NCI-H2171 (cell line): Measurements from ENCODE around the gene MSI2.

ENCODE experiments used
- DNase-seq: peaks from one replicate; lab custom pipeline; 2025; lab: John Stamatoyannopoulos, UW

MSI2 gene

GRCh38 chr17:57541049-57541448, 284.7 kb downstream of the MSI2 start:
- DNase-seq = no peak

GRCh38 chr17:57541472-57542394, 285.4 kb downstream of the MSI2 start:
- no peak for DNase-seq

DNA sequence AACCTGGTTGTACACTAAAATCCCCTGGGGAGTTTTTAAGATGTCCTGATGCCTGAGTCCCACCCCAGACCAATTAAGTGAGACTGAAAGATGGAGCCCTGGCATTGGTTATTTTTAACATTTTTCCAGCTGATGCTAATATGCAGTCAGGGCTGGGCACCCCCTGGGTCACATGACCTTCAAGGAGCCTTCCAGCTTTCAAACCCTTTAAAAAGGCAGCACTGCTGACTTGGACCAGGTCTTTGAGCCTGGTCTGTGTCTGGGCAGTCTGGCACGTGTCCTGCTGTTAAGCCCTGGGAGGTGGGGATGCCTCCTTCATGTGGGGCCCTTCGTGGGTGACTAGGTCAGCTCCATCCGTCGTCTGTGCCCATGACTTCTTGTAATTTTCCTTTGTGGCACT, 286.2 kb downstream of the MSI2 start:
- no peak for DNase-seq

GRCh38 chr17:57543230-57543629, 286.9 kb downstream of the MSI2 start:
- no peak for DNase-seq

DNA sequence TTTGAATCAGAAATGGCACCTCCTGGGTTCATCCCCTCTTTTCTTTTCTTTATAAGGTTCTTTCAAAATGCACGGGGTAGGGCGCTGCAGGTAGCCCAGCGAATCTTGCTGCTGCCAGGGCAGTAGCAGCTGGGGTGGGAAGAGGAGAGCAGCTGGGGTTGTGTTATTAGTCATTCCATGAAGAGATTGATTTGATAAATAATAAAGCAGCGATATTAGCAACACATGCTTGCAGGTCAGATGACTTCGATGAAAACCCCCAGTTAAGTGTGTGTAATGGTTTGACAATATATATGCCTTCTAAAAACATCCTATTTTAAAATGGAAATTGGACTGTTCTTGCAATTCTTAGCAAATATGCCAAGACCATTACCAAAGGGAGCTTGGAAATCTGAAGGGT, 288.1 kb downstream of the MSI2 start:
- peak; percentile 90 for DNase-seq

DNA sequence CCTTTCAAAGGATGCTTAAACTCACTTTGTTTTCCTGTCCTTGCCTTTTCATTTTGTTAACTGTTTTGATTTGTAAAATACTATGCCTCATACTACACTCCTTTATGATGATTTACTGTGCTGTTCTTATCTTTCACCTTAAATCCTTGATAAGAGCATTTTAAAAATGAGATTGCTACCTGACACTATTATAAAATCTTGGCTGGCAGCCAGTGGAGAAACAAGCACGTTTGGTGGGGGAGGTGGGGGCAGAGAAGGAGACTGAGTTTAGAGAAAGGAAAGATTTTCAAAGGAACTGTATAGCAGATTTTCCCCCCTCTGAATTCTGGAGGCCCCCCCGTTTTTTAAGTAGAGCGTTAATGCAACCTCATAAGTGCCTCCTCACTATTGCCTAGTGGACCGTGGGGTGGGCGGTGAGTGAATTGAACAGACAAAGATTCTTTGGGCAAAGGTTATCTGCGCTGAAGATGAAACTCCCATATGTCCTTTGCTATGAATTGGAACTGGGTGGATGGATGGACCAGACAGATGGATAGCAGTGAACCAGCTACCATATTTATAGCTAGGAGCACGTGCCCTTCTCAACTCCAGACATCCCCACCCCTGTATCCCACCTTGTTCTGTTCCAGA, 288.6 kb downstream of the MSI2 start:
- DNase-seq = peak; percentile 86

- no peak for DNase-seq
Observed at GRCh38 chr17:57545731-57546342, 289.5 kb downstream of the MSI2 start.

GRCh38 chr17:57548421-57549410, 292.4 kb downstream of the MSI2 start:
- DNase-seq = peak; percentile 49

DNA sequence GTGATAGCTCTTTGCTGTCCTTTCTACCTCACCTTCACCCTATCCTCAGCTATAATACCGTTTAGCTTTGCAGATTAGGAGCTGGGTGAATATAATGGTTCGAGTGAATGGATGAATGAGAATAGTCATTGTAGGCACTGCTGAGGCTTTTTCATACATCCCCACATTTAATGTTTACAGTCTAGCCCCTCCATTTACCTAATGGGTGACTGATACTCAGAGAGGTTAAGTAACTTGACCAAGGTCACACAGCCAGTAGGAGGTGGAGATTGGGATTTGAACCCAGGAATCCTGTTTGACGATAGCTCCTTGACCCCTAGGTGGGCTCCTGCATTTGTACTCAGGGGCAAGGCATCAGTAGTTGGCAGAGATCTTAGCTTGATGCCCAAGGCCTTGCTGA, 293.1 kb downstream of the MSI2 start:
- no peak for DNase-seq

GRCh38 chr17:57550016-57550415, 293.7 kb downstream of the MSI2 start:
- DNase-seq = no peak

DNA sequence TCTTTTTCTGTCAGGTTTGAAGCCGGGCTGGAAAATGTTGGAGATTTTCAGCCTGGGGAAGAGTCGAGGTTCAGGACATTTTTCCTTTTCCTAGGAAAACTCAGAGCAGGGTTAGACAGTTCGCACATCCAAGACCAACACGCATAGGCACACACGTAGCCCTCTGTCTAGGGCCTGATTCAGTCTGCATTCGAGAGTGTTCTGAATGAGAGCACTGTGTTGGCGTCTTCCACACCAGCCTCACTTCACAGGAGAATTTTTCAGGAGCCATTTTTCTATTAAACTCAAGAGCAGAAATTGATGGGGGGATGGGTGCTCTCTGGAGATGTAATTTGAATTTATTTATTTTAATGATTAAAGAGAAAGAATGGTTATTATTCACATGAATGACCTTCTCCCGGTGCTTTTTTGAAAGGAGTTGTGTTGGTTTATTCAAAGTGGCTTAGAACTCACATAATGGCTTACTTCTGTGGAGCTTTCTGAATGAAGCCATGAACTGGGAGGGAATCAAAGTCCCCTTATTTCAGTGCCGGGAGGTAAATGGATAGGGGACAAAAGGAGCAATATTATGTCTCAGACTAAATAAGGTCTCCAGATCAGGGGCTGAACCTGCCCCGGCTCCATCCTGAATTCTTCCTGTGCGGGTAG, 294.5 kb downstream of the MSI2 start:
- no peak for DNase-seq

GRCh38 chr17:57551321-57552079, 295.2 kb downstream of the MSI2 start:
- peak; percentile 87 for DNase-seq

- DNase-seq = no peak
Observed at GRCh38 chr17:57552114-57552624, 295.8 kb downstream of the MSI2 start.

DNA sequence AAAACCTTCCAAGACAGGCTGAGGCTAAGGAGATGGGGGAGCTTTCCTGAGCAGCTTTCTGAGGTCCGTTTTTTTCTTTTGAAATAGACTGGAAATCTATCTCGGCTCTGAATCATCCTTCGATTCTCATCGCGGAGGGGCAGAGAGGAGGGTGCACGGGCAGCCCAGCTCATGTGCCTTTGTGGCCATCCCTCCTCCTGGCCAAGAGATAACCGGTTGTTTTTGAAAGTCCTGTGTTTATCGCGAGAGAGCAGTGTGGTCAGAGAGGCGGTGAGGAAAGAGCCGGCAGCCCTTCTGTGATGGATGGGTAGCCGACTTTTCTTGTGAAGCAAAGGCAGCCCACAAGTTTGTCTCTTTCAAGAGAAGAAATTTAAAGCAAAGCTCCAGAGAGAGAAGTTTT, 297.2 kb downstream of the MSI2 start:
- DNase-seq = no peak

DNA sequence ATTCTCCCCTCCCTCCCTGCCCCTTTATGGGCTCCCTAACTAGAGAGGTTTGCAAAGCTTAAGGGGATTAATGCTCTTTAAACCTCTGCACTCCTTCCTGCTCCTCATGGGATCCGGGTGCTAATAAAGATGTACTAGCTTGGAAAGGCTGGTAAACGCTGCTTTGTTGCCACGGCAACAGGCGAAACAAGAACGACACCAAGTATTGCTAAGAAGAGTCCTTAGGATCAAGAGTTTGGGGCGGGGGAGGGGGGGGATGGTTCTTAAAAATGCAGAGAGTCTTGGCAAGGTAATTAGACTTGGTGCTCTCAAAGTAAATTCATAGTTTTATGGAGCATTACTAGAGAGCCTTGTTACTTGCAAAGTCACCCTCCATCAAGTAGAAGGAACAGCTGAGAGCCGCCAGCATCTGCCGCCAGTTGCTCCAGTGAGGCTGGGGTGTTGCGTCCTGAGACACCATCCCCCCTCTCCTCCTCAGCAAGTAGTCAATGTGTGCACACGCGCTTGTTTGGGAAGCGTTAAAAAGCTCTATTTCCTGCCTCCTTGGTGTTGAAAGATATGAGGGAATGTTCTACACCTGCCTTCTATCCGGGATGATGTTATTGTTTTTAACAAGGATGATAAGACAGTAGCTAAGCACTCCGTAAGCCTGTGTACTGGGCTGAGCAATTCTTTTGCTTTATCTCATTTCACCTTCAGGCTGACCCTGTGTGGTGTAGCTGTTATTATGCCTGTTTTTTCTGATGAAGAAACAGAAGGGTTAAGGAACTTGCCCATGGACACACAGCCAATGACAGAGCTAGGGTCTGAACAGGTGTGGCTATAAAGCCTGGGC, 297.9 kb downstream of the MSI2 start:
- peak; percentile 63 for DNase-seq

GRCh38 chr17:57554826-57555635, 298.7 kb downstream of the MSI2 start:
- peak; percentile 56 for DNase-seq

DNA sequence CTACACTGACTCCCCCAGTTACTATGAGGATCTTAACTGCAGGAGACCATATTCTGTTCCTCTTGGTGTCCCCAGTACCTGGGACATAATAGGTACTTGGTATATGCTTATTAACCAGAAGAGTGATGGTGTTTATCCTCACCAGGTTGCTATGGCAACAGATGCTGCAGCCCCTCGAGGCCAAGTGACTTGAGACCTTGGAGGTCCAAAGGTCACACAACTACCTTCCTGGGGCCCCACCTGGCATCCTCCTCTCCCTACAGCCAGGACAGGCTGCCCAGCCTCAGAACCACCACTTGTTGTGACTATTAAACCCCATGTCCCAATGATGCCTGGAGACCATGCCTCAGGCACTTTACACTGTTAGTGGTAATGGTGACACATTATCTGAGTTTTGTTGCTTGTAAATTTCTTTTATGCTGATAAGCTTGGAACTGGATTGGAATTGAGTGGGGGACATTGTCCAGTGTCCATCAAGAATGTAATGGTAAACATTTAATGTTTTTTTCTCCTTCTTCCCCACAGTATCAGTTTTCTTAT, 299.4 kb downstream of the MSI2 start:
- DNase-seq = no peak

DNA sequence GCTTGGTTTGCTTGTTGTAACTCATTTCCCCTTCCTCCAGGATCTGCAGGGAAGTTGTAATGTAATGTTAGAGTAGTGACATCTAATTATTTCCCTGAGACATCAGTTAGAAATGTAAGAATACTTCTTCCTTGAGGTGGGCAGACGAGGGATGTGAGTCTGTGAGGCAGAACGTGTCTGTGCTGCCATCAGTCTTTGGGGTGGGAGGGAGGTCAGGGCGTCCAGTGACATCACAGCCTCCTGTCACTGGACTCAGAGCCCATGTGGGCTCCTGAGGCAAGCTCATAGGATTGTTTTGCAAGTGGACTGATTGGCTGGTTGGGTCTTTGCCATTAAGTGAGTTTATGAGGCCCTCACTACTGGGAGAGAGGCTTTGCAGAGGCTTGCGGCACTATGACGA, 300.0 kb downstream of the MSI2 start:
- no peak for DNase-seq
